GM12891 (cell line): ENCODE measurements around the gene FUT8.
"Not testable (repeated sequence)": the region's sequence is repeated elsewhere in the genome, so short reads cannot be mapped to it uniquely, and the experiment has no call there.

Source experiments
- DNase-seq: peaks from one replicate; pipeline ENCODE4 v3.0.0; 2011; ENCODE audit warnings: low spot score; ENCODE audit not compliant: insufficient read length
- FAIRE-seq: peaks from 2 replicates; lab custom pipeline; 2011; peaks lifted over from hg19 to GRCh38; lab: Jason Lieb, UNC
- PAX5 ChIP-seq: IDR thresholded peaks from 2 replicates; pipeline ENCODE4 v1.6.1; 2011; ENCODE audit warnings: low read length, moderate library complexity, mild to moderate bottlenecking; ENCODE audit not compliant: insufficient read depth, severe bottlenecking
- POLR2A ChIP-seq: IDR thresholded peaks from 2 replicates; pipeline ENCODE4 v1.6.1; 2011; ENCODE audit warnings: low read depth, low read length, control low read depth
- POLR2AphosphoS5 ChIP-seq: IDR thresholded peaks from 2 replicates; pipeline ENCODE4 v1.6.1; 2011; ENCODE audit warnings: low read depth, low read length, control low read depth
- POU2F2 ChIP-seq: IDR thresholded peaks from 2 replicates; pipeline ENCODE4 v1.6.1; 2011; ENCODE audit warnings: low read depth, mild to moderate bottlenecking, control low read depth, low read length, moderate library complexity
- SPI1 ChIP-seq: IDR thresholded peaks from 2 replicates; pipeline ENCODE4 v1.6.1; 2011; ENCODE audit warnings: low read depth, low read length, control low read depth
- TAF1 ChIP-seq: IDR thresholded peaks from 2 replicates; pipeline ENCODE4 v1.6.1; 2011; ENCODE audit warnings: low read depth, low read length, control low read depth

FUT8 gene

DNA sequence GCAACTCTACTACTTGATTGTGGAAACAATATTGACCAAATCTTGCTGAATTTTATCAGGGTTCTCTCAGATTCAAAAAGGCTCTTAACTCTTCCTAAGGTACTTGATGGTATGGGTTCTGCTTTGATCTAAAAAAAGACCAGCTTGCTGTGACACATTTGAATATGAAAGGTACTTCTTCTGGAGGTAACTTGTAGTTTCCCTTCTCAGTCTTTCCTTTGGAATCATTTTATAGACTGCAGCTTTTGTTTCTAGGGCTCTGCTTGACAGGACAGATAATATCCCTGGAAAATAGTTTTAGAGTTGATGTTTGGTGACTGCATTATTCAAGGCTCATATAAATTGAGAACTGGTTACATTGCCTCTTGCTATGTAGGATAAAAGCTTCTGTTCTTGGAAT, 251.9 kb downstream of the FUT8 start:
- no peak for TF ChIP-seq POLR2AphosphoS5
- no peak for TF ChIP-seq SPI1
- no peak for TF ChIP-seq TAF1
- TF ChIP-seq POLR2A = no peak
- TF ChIP-seq POU2F2 = no peak
- TF ChIP-seq PAX5 = no peak
- DNase-seq (no peak), FAIRE-seq (no peak)

DNA sequence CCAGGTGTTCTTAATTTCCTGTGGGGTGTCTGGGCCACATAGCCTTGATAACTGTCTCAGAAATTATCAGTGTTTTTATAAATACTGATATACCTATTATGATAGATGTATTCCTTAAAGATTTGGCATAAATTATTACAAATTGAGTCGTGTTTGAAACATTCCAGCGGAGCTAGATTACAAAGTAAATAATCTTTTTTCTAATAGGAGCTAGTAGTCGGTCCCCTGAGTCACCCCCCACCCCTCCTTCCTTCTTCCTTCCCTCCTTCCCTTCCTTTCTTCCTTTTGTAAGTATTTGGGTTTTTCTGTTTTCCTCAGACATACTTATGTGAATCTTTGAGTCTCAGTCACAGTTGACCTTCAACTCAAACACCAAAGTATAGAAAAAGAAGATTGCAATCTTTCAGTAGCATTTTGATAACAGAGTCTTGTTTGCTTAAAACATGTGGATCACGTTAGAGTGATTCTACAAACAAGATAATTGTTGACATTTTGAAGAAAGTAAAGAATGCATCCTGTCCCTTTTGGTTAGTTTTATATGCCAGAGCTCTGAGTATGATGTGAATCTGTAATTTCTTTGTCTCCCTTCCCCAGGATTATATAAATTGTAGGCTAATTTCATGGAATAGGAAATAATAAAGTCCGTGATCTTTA, 264.0 kb downstream of the FUT8 start:
- FAIRE-seq = no peak
- TF ChIP-seq PAX5 (no peak), SPI1 (no peak), TAF1 (no peak), POLR2AphosphoS5 (no peak), POLR2A (no peak), POU2F2 (no peak)

GRCh38 chr14:65685572-65685971, 273.0 kb downstream of the FUT8 start:
- no peak for FAIRE-seq
- TF ChIP-seq POU2F2 (no peak), TAF1 (no peak), POLR2A (no peak), SPI1 (no peak), POLR2AphosphoS5 (no peak), PAX5 (no peak)

More for the DNA sequence above, 264.0 kb downstream of the FUT8 start:
- DNase-seq = no peak

DNA sequence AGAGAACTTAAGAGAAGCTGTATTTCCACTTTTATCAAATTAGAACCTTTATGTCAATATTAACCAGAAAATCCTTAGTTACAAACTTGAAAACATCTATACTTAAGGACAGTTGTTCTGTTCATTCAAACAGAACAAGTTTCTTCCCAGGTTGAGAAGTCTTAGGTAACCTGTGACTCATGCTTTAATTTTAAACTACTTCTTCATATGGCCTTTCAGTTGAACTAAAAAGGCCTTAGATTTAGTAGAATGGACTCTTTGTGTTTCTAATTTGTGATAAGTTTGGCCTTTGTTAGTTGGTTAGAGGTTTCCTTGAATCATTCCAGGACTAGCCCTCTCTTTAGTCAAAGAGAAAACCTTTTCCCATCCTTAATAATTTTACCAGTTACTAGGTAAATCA, 274.2 kb downstream of the FUT8 start:
- DNase-seq (no peak), FAIRE-seq (no peak)
- TF ChIP-seq POU2F2 (no peak), TAF1 (no peak), PAX5 (no peak), POLR2AphosphoS5 (no peak), SPI1 (no peak), POLR2A (no peak)

More at GRCh38 chr14:65685572-65685971, 273.0 kb downstream of the FUT8 start:
- DNase-seq = no peak

DNA sequence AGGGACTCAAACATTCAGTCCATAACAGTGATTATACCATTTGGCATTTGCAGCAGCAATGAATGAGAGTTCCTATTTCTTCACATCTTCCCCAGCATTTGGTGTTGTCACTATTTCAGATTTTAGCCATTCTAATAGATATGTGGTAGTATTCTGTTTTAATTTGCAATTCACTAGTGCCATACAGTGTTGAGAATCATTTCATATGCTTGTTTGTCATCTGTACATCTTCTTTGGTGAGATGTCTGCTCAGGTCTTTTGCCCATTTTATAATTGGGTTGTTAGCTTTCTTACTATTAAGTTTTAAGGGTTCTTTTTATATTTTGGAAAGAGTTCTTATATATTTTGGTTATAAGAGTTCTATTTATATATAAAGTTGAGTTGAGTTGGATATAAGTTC, 276.5 kb downstream of the FUT8 start:
- no peak for TF ChIP-seq POLR2A
- TF ChIP-seq POU2F2 = no peak
- TF ChIP-seq PAX5 = no peak
- TF ChIP-seq TAF1 = no peak
- TF ChIP-seq SPI1 = no peak
- TF ChIP-seq POLR2AphosphoS5 = no peak
- no peak for FAIRE-seq

GRCh38 chr14:65692566-65692965, 280.0 kb downstream of the FUT8 start:
- not testable (repeated sequence) for FAIRE-seq, DNase-seq

More for the DNA sequence above, 276.5 kb downstream of the FUT8 start:
- no peak for DNase-seq

DNA sequence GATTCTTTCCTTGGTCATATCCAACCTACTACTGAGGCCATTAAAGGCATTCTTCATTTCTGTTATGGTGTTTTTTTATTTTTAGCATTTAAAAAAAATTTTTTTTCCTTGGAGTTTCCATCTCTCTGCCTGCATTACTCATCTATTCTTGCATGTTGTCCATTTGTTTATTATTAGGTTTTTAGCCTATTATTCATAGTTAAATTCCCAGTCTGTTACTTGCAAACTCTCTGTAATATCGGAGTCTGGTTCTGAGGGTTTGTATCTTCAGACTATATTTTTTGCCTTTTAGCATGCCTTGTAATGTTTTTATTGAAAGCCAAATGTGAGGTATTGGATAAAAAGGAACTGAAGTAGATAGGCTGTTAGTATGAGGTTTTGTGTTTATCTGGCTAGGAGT, 284.3 kb downstream of the FUT8 start:
- TF ChIP-seq POLR2AphosphoS5 = no peak
- DNase-seq (no peak), FAIRE-seq (no peak)

DNA sequence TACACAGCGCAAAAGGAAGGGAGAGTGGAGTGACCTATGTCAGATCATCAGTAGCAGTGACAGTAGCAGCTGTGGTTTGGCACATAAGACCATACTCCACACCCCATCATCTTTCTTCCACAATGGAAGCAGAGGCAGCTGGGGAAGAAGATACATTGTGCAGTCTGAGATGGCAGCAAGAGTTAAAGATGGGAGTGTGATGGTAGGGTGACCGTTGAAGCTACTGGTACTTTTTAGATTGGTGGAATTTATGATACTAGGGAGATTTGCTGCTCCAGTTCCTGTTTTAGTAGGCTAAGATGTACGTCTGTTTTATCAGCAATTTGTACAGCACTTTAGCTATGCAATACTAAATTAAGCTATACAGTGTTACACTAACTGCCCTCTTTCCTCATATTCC, 291.0 kb downstream of the FUT8 start:
- no peak for DNase-seq
- no peak for FAIRE-seq
- no peak for TF ChIP-seq POLR2A
- TF ChIP-seq TAF1 = no peak
- no peak for TF ChIP-seq POLR2AphosphoS5
- no peak for TF ChIP-seq PAX5
- TF ChIP-seq SPI1 = 0 out of 2 replicates have a peak, but pooled peaks have one; percentile 18
- TF ChIP-seq POU2F2 = no peak

- DNase-seq = no peak
- FAIRE-seq = no peak
- TF ChIP-seq POLR2AphosphoS5 (no peak), SPI1 (no peak), TAF1 (no peak), POLR2A (no peak), POU2F2 (no peak), PAX5 (no peak)
Measured at GRCh38 chr14:65703996-65704395, 291.5 kb downstream of the FUT8 start.

- no peak for DNase-seq
- no peak for FAIRE-seq
- TF ChIP-seq POLR2A (no peak), TAF1 (no peak), PAX5 (no peak), POLR2AphosphoS5 (no peak), POU2F2 (no peak), SPI1 (no peak)
Measured at GRCh38 chr14:65704437-65704836, 291.9 kb downstream of the FUT8 start.

GRCh38 chr14:65704850-65705249, 292.3 kb downstream of the FUT8 start:
- TF ChIP-seq PAX5 (no peak), POU2F2 (peak; percentile 89), POLR2AphosphoS5 (no peak)
- FAIRE-seq = peak; percentile 48
- no peak for DNase-seq
